GM18519 (cell line): ENCODE measurements around the gene RAMACL.

Experiments used
- ATAC-seq: cut with Tn5 transposase; IDR thresholded peaks from one replicate; pipeline ENCODE4 v1.9.1; 2021; ENCODE audit warnings: mild to moderate bottlenecking, moderate library complexity; ENCODE audit not compliant: unreplicated experiment, low FRiP score

RAMACL gene

GRCh38 chr6:166618866-166619761 is 32.6 kb upstream of the RAMACL start:
- no peak for ATAC-seq

- ATAC-seq: no peak
Observed at GRCh38 chr6:166618251-166618650, 31.8 kb upstream of the RAMACL start.

- ATAC-seq: no peak
Observed at GRCh38 chr6:166617359-166617758, 30.9 kb upstream of the RAMACL start.

GRCh38 chr6:166616261-166617238 is 30.1 kb upstream of the RAMACL start:
- ATAC-seq: no peak

GRCh38 chr6:166615059-166615770 is 28.7 kb upstream of the RAMACL start:
- no peak for ATAC-seq

- no peak for ATAC-seq
Observed at GRCh38 chr6:166614589-166614988, 28.1 kb upstream of the RAMACL start.

GRCh38 chr6:166614171-166614583 is 27.7 kb upstream of the RAMACL start:
- no peak for ATAC-seq

- ATAC-seq: no peak
Observed at GRCh38 chr6:166613027-166613426, 26.5 kb upstream of the RAMACL start.

GRCh38 chr6:166612471-166612881 is 26.0 kb upstream of the RAMACL start:
- ATAC-seq: no peak

- no peak for ATAC-seq
Observed at GRCh38 chr6:166611631-166612030, 25.2 kb upstream of the RAMACL start.

- ATAC-seq: no peak
Observed at GRCh38 chr6:166610069-166610468, 23.6 kb upstream of the RAMACL start.

- no peak for ATAC-seq
Observed at GRCh38 chr6:166608774-166609173, 22.3 kb upstream of the RAMACL start.

- no peak for ATAC-seq
Observed at GRCh38 chr6:166605752-166606151, 19.3 kb upstream of the RAMACL start.

GRCh38 chr6:166604911-166605310 is 18.4 kb upstream of the RAMACL start:
- ATAC-seq: no peak

GRCh38 chr6:166604328-166604727 is 17.9 kb upstream of the RAMACL start:
- ATAC-seq: no peak

- no peak for ATAC-seq
Observed at GRCh38 chr6:166603043-166603690, 16.7 kb upstream of the RAMACL start.

- ATAC-seq: no peak
Observed at GRCh38 chr6:166601956-166602355, 15.5 kb upstream of the RAMACL start.

- no peak for ATAC-seq
Observed at GRCh38 chr6:166600931-166601330, 14.5 kb upstream of the RAMACL start.

GRCh38 chr6:166599205-166599604 is 12.7 kb upstream of the RAMACL start:
- ATAC-seq: no peak
